Measurements from ENCODE around the gene KRTAP10-3.

The KRTAP10-3 gene

DNA sequence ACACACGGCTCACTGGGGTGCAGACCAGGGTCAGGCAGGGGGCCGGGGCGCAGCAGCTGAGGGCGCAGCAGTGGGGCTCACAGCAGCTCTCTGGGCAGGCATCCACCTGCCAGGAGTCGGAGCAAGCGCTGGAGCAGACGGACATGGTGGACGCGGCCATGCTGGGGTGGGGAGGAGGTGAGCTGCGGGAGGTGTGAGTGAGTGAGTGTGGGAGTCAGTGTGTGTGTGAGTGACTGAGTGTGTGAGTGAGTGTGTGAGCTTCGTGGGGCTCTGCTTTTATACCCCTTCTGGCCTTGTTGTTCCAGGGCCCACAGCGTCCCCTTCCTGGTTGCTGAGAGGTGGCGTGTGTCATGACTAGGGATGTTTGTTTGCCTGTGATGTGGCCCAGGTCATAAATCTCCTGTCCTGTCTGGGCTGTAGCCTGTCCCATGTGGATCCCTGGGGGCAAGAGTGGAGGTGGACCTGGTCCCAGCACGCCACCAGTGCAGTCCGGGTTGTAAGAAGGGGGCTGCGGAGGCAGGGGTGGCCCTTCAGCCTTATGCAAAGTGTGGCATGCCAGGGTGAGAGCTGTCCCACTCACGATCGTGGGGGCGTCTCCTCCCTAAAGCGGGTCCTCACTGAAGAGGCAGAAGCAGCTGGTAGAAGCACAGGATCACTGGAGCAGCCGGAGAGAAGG lies 18.5 kb downstream of the KRTAP10-3 start, which contains the start of gene KRTAP10-1:
Gene KRTAP10-1, minus strand, starts transcription at position 205 of the 676 bp plus-strand sequence. Its CDS starts 45 bp downstream, at position 160.
- TF ChIP-seq, protein P1, sequence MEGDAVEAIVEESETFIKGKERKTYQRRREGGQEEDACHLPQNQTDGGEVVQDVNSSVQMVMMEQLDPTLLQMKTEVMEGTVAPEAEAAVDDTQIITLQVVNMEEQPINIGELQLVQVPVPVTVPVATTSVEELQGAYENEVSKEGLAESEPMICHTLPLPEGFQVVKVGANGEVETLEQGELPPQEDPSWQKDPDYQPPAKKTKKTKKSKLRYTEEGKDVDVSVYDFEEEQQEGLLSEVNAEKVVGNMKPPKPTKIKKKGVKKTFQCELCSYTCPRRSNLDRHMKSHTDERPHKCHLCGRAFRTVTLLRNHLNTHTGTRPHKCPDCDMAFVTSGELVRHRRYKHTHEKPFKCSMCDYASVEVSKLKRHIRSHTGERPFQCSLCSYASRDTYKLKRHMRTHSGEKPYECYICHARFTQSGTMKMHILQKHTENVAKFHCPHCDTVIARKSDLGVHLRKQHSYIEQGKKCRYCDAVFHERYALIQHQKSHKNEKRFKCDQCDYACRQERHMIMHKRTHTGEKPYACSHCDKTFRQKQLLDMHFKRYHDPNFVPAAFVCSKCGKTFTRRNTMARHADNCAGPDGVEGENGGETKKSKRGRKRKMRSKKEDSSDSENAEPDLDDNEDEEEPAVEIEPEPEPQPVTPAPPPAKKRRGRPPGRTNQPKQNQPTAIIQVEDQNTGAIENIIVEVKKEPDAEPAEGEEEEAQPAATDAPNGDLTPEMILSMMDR (IDR thresholded peaks at IDR 0.05): no peak

DNA sequence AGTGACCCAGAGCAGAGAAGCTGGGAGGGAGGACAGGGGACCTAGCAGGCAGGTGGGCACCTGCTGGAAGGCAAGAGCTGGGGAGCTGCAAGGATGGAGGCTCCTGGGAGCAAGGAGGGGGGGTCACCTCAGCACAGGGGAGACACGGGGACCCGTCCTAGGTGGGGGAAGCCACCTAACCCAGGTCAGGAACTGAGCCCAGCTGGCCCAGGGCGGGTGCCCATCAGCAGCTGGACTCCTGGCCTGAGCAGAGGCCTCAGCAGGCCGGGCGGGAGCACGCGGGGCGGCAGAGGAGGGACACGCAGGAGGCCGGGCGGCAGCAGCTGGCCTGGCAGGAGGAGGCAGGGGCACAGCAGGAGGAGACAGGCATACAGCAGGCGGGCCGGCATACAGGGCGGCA lies 19.5 kb downstream of the KRTAP10-3 start:
- Histone ChIP-seq H3K36me3 (ENCODE audit: control insufficient read depth, insufficient read depth, low read length) (no peaks in the 10 kb centered on the region), H3K4me2 (ENCODE audit: low read length) (no peak overlapping the region), H3K9ac (no peak overlapping the region), H3K27me3 (ENCODE audit: control insufficient read depth, insufficient read depth, low read length) (no peaks in the 10 kb centered on the region), H3K4me1 (no peaks in the 10 kb centered on the region), H3K27ac (no peak overlapping the region), H3K9me3 (ENCODE audit: control insufficient read depth, low read length) (no peaks in the 10 kb centered on the region), H3K79me2 (no peaks in the 10 kb centered on the region), H2AFZ (no peak overlapping the region), H3K4me3 (ENCODE audit: low read depth, low read length) (no peak overlapping the region)
- TF ChIP-seq, protein P1 (IDR thresholded peaks at IDR 0.05): no peak

More for the DNA sequence above, 18.5 kb downstream of the KRTAP10-3 start, which contains the start of gene KRTAP10-1:
- Histone ChIP-seq H2AFZ (no peak within 1 kb of the TSS), H3K9ac (no peak within 1 kb of the TSS), H3K4me2 (ENCODE audit: low read length) (no peak within 1 kb of the TSS), H3K4me1 (no peaks in the 10 kb centered on the region), H3K4me3 (ENCODE audit: low read depth, low read length) (no peak within 1 kb of the TSS), H3K79me2 (no peaks in the 10 kb centered on the region), H3K36me3 (ENCODE audit: control insufficient read depth, insufficient read depth, low read length) (no peaks in the 10 kb centered on the region), H3K27me3 (ENCODE audit: control insufficient read depth, insufficient read depth, low read length) (no peaks in the 10 kb centered on the region), H3K27ac (no peak within 1 kb of the TSS), H3K9me3 (ENCODE audit: control insufficient read depth, low read length) (no peaks in the 10 kb centered on the region)

DNA sequence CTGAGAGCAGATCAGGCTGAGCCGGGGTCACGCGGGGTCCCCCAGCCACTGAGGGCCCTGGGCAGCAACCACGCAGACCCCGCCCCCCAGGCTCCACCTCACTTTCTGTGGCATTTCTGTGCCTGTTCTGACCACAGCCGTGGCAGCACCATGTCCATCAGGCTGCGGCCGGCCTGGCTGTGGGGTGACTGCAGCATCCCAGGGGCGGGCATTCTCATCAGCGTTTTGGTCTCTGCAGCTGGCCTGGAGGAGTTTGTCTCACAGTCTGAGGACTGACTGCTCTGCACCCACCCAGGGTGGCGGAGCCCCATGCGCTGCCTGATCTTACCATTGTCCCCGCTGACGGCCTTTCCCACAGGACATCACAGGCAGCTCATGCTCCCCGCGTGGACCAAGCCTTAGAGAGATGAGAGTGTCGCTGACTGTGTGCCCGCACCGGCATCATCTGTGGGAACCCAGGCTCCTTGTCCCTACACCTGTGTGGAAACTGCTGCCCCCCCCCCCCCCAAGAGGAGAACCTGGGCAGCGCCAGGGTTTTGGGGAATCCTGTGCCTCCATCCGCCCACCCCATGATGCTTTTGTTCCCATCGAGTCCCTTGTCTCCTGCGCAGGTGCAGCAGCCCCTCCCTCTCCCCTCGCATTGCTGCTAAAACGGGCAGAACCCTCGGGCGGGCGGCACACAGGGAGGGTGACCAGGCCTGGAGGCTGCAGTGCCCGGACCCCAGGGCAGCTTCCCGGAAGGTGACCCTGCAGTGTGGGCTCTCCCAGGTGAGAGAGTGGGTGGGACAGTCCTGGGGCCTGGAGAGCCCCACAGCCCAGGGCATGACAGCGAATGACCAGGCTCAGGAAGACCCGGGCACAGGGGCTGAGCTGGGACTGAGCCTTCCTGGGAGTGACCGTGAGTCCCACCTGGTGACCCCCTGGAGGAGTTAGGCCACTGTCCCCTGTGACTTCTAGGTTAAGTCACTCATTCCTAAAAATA lies 20.4 kb downstream of the KRTAP10-3 start:
- Histone ChIP-seq H3K9me3 (ENCODE audit: control insufficient read depth, low read length) (no peaks in the 10 kb centered on the region), H3K9ac (no peak overlapping the region), H3K27ac (no peak overlapping the region), H3K79me2 (no peaks in the 10 kb centered on the region), H3K36me3 (ENCODE audit: control insufficient read depth, insufficient read depth, low read length) (no peaks in the 10 kb centered on the region), H2AFZ (no peak overlapping the region), H3K4me3 (ENCODE audit: low read depth, low read length) (no peak overlapping the region), H3K4me1 (no peaks in the 10 kb centered on the region), H3K4me2 (ENCODE audit: low read length) (no peak overlapping the region), H3K27me3 (ENCODE audit: control insufficient read depth, insufficient read depth, low read length) (no peaks in the 10 kb centered on the region)
- TF ChIP-seq, protein P1 (IDR thresholded peaks at IDR 0.05): no peak

DNA sequence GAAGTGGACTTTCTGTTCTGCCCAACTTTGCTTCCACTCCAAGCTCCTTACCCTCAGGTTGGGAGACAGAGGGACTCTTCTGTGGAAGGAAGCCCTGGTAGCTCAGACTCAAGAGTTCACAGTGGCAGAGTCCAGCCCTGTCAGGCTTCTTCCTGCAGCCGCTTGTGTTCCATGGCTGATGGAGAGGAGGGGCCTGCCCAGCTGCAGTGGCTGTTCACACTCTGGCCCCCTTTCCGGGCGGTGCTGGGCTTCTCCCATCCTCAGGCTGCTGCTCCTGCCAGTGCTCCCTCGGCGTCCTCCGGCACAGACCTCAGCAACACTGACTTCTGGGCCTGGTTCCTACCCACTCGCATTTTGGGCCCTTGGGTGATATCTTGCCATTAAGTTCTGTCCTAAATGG lies 22.6 kb downstream of the KRTAP10-3 start:
- Histone ChIP-seq H3K9me3 (ENCODE audit: control insufficient read depth, low read length) (no peaks in the 10 kb centered on the region), H3K27me3 (ENCODE audit: control insufficient read depth, insufficient read depth, low read length) (no peaks in the 10 kb centered on the region), H3K4me2 (ENCODE audit: low read length) (no peak overlapping the region), H3K9ac (no peak overlapping the region), H3K4me1 (no peaks in the 10 kb centered on the region), H3K36me3 (ENCODE audit: control insufficient read depth, insufficient read depth, low read length) (no peaks in the 10 kb centered on the region), H3K27ac (no peak overlapping the region), H2AFZ (no peak overlapping the region), H3K79me2 (no peaks in the 10 kb centered on the region), H3K4me3 (ENCODE audit: low read depth, low read length) (no peak overlapping the region)
- TF ChIP-seq, protein P1 (IDR thresholded peaks at IDR 0.05): no peak

All from parathyroid adenoma (tissue), 2 donors.